Pancreas (tissue), 10 donors: ENCODE results near the gene OXSR1. TPM values are rescaled to one million over a fixed set of nuclear protein-coding genes. Genes with fewer than 3 reads are reported as not detected.
"Not testable (repeated sequence)": the region's sequence is repeated elsewhere in the genome, so short reads cannot be mapped to it uniquely, and the experiment has no call there.

Experiments
- ATAC-seq, 4 donors: fragments of 200-7000 bp; cut with Tn5 transposase; one replicate each; pipeline versions ENCODE4 v1.8.0 to v1.9.1; 2020; ENCODE audit warnings: mild to moderate bottlenecking in 4 of 4, moderate library complexity in 4 of 4
- DNase-seq, 6 donors: peaks; one replicate each; pipeline ENCODE4 v3.0.0-alpha.2; 2020
- FAIRE-seq: peaks from 2 replicates; lab custom pipeline; 2012; peaks lifted over from hg19 to GRCh38; lab: Jason Lieb, UNC
- H3K27ac ChIP-seq, 4 donors: fragments of 200-600 bp; sonication (generic); 1 replicate in 3 of 4; 2 replicates in 1 of 4; pipeline versions ENCODE4 v1.5.0 to v1.8.0; 2020
- H3K27me3 ChIP-seq, 4 donors: fragments of 200-600 bp; one replicate each; pipeline ENCODE4 v1.8.0; 2021
- H3K36me3 ChIP-seq, 3 donors: fragments of 200-600 bp; sonication (generic) in 1 of 3; one replicate each; pipeline versions ENCODE4 v1.5.0 to v1.8.0; 2020 to 2021
- H3K4me1 ChIP-seq, 3 donors: fragments of 200-600 bp; one replicate each; pipeline ENCODE4 v1.8.0; 2021
- H3K4me3 ChIP-seq, 4 donors: fragments of 200-600 bp; sonication (generic) in 2 of 4; one replicate each; pipeline versions ENCODE4 v1.5.0 to v1.8.0; 2020 to 2021
- H3K9me3 ChIP-seq, 4 donors: fragments of 200-600 bp; one replicate each; pipeline ENCODE4 v1.8.0; 2021
- WGBS, 2 donors: extraction: QIAGEN DNeasy Blood & Tissue Kit; methylation state at CpG; one replicate each; pipeline ENCODE4 v1.1.7; 2013; 5-methylcytosine and 5-hydroxymethylcytosine counted together
- intact Hi-C, 3 donors: fragments of 100-400 bp; cut with DNase I; formaldehyde crosslinking; loops; one replicate each; pipeline versions ENCODE4 v1.11.1 to v1.14.2; 2022
- polyA plus RNA-seq, 2 donors: library from polyadenylated mRNA; stranded (reverse); fragments of 200-250 nt; gene quantifications; one replicate each; pipeline ENCODE4 v1.2.3, GENCODE V29; 2013
- total RNA-seq, 6 donors: library from RNA; stranded (reverse); fragmentation: NEBNext Ultra II Directional in 4 of 6; extraction: Animal tissue kit (Norgen Biotek cat#: 25700) in 4 of 6; gene quantifications; one replicate each; pipeline versions ENCODE4 v1.2.1 to v1.2.4, GENCODE V29; 2021 to 2023
- TF ChIP-seq, protein P1 (sequence below), 4 donors: fragments of 200-600 bp; sonication (generic) in 3 of 4; IDR thresholded peaks; one replicate each; pipeline versions ENCODE4 v1.5.0 to v1.8.0; 2021; ENCODE audit warnings: antibody characterized with exemption in 4 of 4
- donor health status: healthy with polysubstance abuse.
- donor health status: DM: no; HTN: no; CAD: no; lungs with moderate emphysema.
- donor health status: DM: no; HTN: no; CAD: no.
- donor health status: control.
- donor health status: control.
- donor health status: Bipolar disorder and iron deficiency.
- donor health status: DM: yes; HTN: yes; CAD: no.
- donor health status: DM: no; HTN: no; CAD: no.
- donor health status: DM: no; HTN: no; CAD: no.
- donor health status: DM: yes; HTN: yes; CAD: no.

OXSR1 gene
- total and polyA plus RNA-seq, 8 donors, result 6.3 to 16.0 (median 10.4) TPM

DNA sequence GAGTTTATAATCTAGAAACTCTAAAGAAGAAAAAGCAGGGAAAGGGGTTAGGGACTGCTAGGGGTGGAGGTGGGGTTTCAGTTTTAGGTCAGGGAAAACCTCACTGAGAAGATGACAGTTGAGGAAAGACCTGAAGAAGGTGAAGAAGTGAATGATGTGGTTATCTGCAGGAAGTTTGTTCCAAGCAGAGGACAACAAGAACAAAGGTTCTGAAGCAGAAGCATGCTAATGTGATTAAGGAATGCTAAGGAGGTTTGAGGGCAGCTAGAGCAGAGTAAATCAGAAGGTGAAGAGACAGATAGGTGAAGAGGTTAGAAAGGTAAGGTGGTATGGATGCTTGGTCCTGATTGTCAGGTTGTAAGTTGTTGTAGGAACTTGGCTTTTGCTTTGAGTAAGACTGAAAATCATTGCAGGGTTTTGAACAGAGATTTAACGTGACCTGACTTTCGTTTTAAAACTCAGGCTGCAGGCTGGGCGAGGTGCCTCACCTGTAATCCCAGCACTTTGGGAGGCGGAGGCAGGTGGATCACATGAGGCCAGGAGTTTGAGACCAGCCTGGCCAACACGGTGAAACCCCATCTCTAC lies 8.6 kb downstream of the OXSR1 start:
- FAIRE-seq, result no peak
- Histone ChIP-seq H3K9me3 (no peaks in the 10 kb centered on the region), H3K36me3 (no peaks in the 10 kb centered on the region), H3K27me3 (no peaks in the 10 kb centered on the region), H3K4me1 (peaks cover 0 to 17% (median 5%) of the 10 kb centered on the region in 3 donors), H3K4me3 (no peak overlapping the region), H3K27ac (no peak overlapping the region)
- no peak for DNase-seq
- WGBS, 2 donors, result 83 to 84% methylated on average over 5 of the region's 5 CpGs
- TF ChIP-seq, protein P1, sequence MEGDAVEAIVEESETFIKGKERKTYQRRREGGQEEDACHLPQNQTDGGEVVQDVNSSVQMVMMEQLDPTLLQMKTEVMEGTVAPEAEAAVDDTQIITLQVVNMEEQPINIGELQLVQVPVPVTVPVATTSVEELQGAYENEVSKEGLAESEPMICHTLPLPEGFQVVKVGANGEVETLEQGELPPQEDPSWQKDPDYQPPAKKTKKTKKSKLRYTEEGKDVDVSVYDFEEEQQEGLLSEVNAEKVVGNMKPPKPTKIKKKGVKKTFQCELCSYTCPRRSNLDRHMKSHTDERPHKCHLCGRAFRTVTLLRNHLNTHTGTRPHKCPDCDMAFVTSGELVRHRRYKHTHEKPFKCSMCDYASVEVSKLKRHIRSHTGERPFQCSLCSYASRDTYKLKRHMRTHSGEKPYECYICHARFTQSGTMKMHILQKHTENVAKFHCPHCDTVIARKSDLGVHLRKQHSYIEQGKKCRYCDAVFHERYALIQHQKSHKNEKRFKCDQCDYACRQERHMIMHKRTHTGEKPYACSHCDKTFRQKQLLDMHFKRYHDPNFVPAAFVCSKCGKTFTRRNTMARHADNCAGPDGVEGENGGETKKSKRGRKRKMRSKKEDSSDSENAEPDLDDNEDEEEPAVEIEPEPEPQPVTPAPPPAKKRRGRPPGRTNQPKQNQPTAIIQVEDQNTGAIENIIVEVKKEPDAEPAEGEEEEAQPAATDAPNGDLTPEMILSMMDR (IDR thresholded peaks at IDR 0.05), result no peak
- intact Hi-C loops, result no loop called here
- no peak for ATAC-seq

DNA sequence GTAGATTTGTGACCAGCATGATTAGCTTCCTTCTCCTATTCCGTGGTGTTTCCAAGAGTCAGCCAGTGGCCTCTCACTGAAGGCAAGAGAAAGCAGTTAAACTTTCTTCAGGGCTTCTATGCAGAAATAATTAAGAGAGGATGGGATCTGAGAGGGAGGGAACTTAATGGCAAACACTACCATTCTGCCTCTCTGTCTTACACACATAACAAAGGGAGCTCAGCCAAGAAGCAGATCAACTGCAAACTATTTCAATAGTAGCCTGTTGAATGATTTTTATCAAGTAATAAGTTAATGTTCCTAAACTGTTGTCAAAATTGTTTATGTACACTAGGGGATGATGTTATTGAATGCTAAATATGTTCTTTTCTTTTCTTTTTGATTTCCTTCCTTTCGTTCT lies 11.8 kb downstream of the OXSR1 start:
- WGBS, 2 donors, result 51 to 53% methylated on average over 2 of the region's 2 CpGs
- Histone ChIP-seq H3K9me3 (no peaks in the 10 kb centered on the region), H3K27me3 (no peaks in the 10 kb centered on the region), H3K4me1 (peaks cover 0 to 14% (median 5%) of the 10 kb centered on the region in 3 donors), H3K4me3 (no peak overlapping the region), H3K36me3 (no peaks in the 10 kb centered on the region), H3K27ac (no peak overlapping the region)
- DNase-seq (no peak), ATAC-seq (no peak), FAIRE-seq (no peak)
- intact Hi-C loops, result no loop called here
- TF ChIP-seq, protein P1 (IDR thresholded peaks at IDR 0.05), result no peak

GRCh38 chr3:38186781-38187180 lies 21.4 kb downstream of the OXSR1 start:
- 97% methylated on average over 1 of the region's 1 CpG for WGBS, 2 donors
- Histone ChIP-seq H3K27me3 (no peaks in the 10 kb centered on the region), H3K36me3 (peaks cover 0 to 9% (median 5%) of the 10 kb centered on the region in 3 donors), H3K4me3 (no peak overlapping the region), H3K27ac (no peak overlapping the region), H3K9me3 (no peaks in the 10 kb centered on the region), H3K4me1 (no peaks in the 10 kb centered on the region)
- no peak for ATAC-seq
- DNase-seq, result no peak
- no peak for FAIRE-seq
- TF ChIP-seq, protein P1 (IDR thresholded peaks at IDR 0.05), result no peak
- intact Hi-C loops, result no loop called here

- no peak overlapping the region for H3K27ac ChIP-seq
- intact Hi-C loops, result no loop called here
- no peaks in the 10 kb centered on the region for H3K27me3 ChIP-seq
- H3K9me3 ChIP-seq, result no peaks in the 10 kb centered on the region
- H3K4me3 ChIP-seq, result no peak overlapping the region
- H3K36me3 ChIP-seq, result peaks cover 0 to 11% (median 5%) of the 10 kb centered on the region in 3 donors
- no peak for FAIRE-seq
- TF ChIP-seq, protein P1 (IDR thresholded peaks at IDR 0.05), result no peak
- ATAC-seq, result no peak
- no peak for DNase-seq
- no peaks in the 10 kb centered on the region for H3K4me1 ChIP-seq
Observed at GRCh38 chr3:38190481-38190881, 25.1 kb downstream of the OXSR1 start.

DNA sequence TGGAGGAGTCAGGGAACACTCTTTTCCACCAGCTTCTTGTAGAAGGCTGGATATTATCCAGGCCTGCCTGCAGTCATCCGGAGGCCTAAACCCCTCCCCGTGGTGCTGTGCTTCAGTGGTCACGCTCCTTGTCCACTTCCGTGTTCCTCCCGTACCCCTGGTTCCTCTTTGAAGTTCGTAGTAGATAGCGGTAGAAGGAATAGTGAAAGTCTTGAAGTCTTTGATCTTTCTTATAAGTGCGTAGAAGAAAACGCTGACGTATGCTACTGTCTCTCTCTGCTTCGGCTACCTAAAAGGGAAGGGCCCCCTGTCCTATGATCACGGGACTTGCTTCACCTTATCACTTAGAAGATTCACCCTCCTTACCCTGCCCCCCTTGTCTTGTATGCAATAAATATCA lies 37.6 kb downstream of the OXSR1 start:
- 96 to 97% methylated on average over 12 of the region's 12 CpGs for whole genome bisulfite sequencing, 2 donors
- intact Hi-C loops, FAIRE-seq: not testable (repeated sequence)

More for the DNA sequence above, 37.6 kb downstream of the OXSR1 start:
- not testable (repeated sequence) for ATAC-seq, H3K9me3 ChIP-seq, DNase-seq, H3K27me3 ChIP-seq, H3K4me1 ChIP-seq, H3K27ac ChIP-seq, H3K4me3 ChIP-seq
- peaks cover 0 to 16% (median 0%) of the 10 kb centered on the region in 3 donors for H3K36me3 ChIP-seq
